Measurements from ENCODE around the gene ZNF888.

Gene ZNF888

GRCh38 chr19:52922841-52923777, at the start of gene ZNF888:
ZNF888 (minus strand) TSS chr19:52923428; CDS start chr19:52917873, 5,555 bp downstream.
- DNase-seq: peak; percentile 75

- DNase-seq: no peak
Measured at GRCh38 chr19:52967772-52968171, 44.5 kb upstream of the ZNF888 start.

GRCh38 chr19:52963247-52963618, 40.0 kb upstream of the ZNF888 start:
- DNase-seq: peak; percentile 33

GRCh38 chr19:52962394-52963246, 39.4 kb upstream of the ZNF888 start, which contains the start of gene ZNF816:
ZNF816 (minus strand) TSS chr19:52962881; CDS start chr19:52956089, 6,792 bp downstream.
- peak; percentile 95 for DNase-seq

- no peak for DNase-seq
Measured at GRCh38 chr19:52961981-52962380, 38.8 kb upstream of the ZNF888 start.

- DNase-seq: no peak
Measured at GRCh38 chr19:52959613-52960295, 36.5 kb upstream of the ZNF888 start.

GRCh38 chr19:52957591-52957990, 34.4 kb upstream of the ZNF888 start:
- DNase-seq: no peak

GRCh38 chr19:52956917-52957316, 33.7 kb upstream of the ZNF888 start:
- DNase-seq: no peak

- DNase-seq: no peak
Measured at GRCh38 chr19:52949422-52949821, 26.2 kb upstream of the ZNF888 start.

- no peak for DNase-seq
Measured at GRCh38 chr19:52948025-52948770, 25.0 kb upstream of the ZNF888 start.

GRCh38 chr19:52946322-52947310, 23.4 kb upstream of the ZNF888 start:
- no peak for DNase-seq

- DNase-seq: no peak
Measured at GRCh38 chr19:52945652-52946321, 22.6 kb upstream of the ZNF888 start.

GRCh38 chr19:52944703-52945493, 21.7 kb upstream of the ZNF888 start:
- peak; percentile 52 for DNase-seq

- no peak for DNase-seq
Measured at GRCh38 chr19:52943884-52944643, 20.8 kb upstream of the ZNF888 start.

- no peak for DNase-seq
Measured at GRCh38 chr19:52943134-52943883, 20.1 kb upstream of the ZNF888 start.

GRCh38 chr19:52942386-52943133, 19.3 kb upstream of the ZNF888 start:
- peak; percentile 79 for DNase-seq

- peak; percentile 31 for DNase-seq
Measured at GRCh38 chr19:52941941-52942385, 18.7 kb upstream of the ZNF888 start.

Data from NCI-H748 treated with DMSO at 0.1 percent for 48 hours (cell line).